Upper lobe of left lung (tissue), 4 donors: ENCODE measurements around the gene ENTHD1.

Experiments used
- CTCF ChIP-seq, 6 experiments: fragments of 450-650 bp in 4 of 6; fragments of 200-600 bp in 2 of 6; sonication (generic) in 2 of 6; IDR thresholded peaks; one replicate each; pipeline ENCODE4 v1.5.1; 2016 to 2019; ENCODE audit warnings: antibody characterized with exemption in 6 of 6
- POLR2A ChIP-seq, 4 donors: fragments of 450-650 bp; IDR thresholded peaks; one replicate each; pipeline ENCODE4 v1.5.1; 2016 to 2017; ENCODE audit warnings: antibody characterized with exemption in 4 of 4, mild to moderate bottlenecking in 2 of 4

GRCh38 chr22:39693943-39694500 lies 199.5 kb downstream of the ENTHD1 start:
- TF ChIP-seq CTCF (IDR thresholded peaks at IDR 0.05) (no peak), POLR2A (IDR thresholded peaks at IDR 0.05) (no peak)
